GM23338 (cell line): ENCODE data around the gene CAV2. TPM values are rescaled to one million over a fixed set of nuclear protein-coding genes. Genes with fewer than 3 reads are reported as not detected.

Source experiments
- ATAC-seq: fragments of 200-7000 bp; cut with Tn5 transposase; 3 replicates; pipeline ENCODE4 v1.9.1; 2020
- DNase-seq: peaks from one replicate; pipeline ENCODE4 v3.0.0-alpha.2; 2015; ENCODE audit warnings: low spot score
- H2AFZ ChIP-seq: fragments of 200-600 bp; sonication (generic); 2 replicates; pipeline ENCODE4 v1.8.0; 2016; ENCODE audit warnings: antibody characterized with exemption, mild to moderate bottlenecking, moderate library complexity
- H3F3A ChIP-seq: fragments of 200-600 bp; sonication (generic); replicated peaks from 2 replicates; pipeline ENCODE4 v1.8.0; 2017; ENCODE audit warnings: antibody characterized with exemption, mixed run types, low read depth
- H3K27ac ChIP-seq: fragments of 200-600 bp; sonication (generic); 2 replicates; pipeline ENCODE4 v1.6.1; 2016; ENCODE audit warnings: low read depth
- H3K27me3 ChIP-seq: fragments of 200-600 bp; sonication (generic); 2 replicates; pipeline ENCODE4 v1.8.0; 2016; ENCODE audit warnings: mild to moderate bottlenecking, mixed run types, moderate library complexity; ENCODE audit not compliant: insufficient read depth
- H3K36me3 ChIP-seq: fragments of 200-600 bp; sonication (generic); 2 replicates; pipeline ENCODE4 v1.8.0; 2016; ENCODE audit warnings: mild to moderate bottlenecking; ENCODE audit not compliant: insufficient read depth
- H3K4me1 ChIP-seq: fragments of 200-600 bp; sonication (generic); 2 replicates; pipeline ENCODE4 v1.8.0; 2016; ENCODE audit warnings: mild to moderate bottlenecking, moderate library complexity; ENCODE audit not compliant: insufficient read depth
- H3K4me2 ChIP-seq: fragments of 200-600 bp; sonication (generic); 2 replicates; pipeline ENCODE4 v1.7.1; 2017; ENCODE audit warnings: mixed run types
- H3K4me3 ChIP-seq: fragments of 200-600 bp; sonication (generic); 2 replicates; pipeline ENCODE4 v1.6.1; 2016; ENCODE audit warnings: mixed run types
- H3K79me2 ChIP-seq: fragments of 200-600 bp; sonication (generic); replicated peaks from 2 replicates; pipeline ENCODE4 v1.8.0; 2017; ENCODE audit warnings: mild to moderate bottlenecking; ENCODE audit not compliant: insufficient read depth
- H3K9me2 ChIP-seq: fragments of 200-600 bp; sonication (generic); 2 replicates; pipeline ENCODE4 v1.8.0; 2017; ENCODE audit not compliant: insufficient read depth
- H4K20me1 ChIP-seq: fragments of 200-600 bp; sonication (generic); replicated peaks from 2 replicates; pipeline ENCODE4 v1.8.0; 2017; ENCODE audit warnings: mild to moderate bottlenecking; ENCODE audit not compliant: insufficient read depth
- H3K27ac Mint-ChIP-seq: 2 replicates; pipeline ENCODE4 v1.8.0; 2020; ENCODE audit warnings: inconsistent platforms, mild to moderate bottlenecking, moderate library complexity, mixed read lengths
- H3K27me3 Mint-ChIP-seq: 3 replicates; pipeline ENCODE4 v1.8.0; 2022; ENCODE audit warnings: low read depth, mild to moderate bottlenecking, moderate library complexity, mixed read lengths, inconsistent platforms; ENCODE audit not compliant: insufficient read depth, poor library complexity
- H3K36me3 Mint-ChIP-seq: 3 replicates; pipeline ENCODE4 v1.8.0; 2021; ENCODE audit warnings: low read depth, mild to moderate bottlenecking, inconsistent platforms, moderate library complexity, mixed read lengths
- H3K4me1 Mint-ChIP-seq: 3 replicates; pipeline ENCODE4 v1.8.0; 2020; ENCODE audit warnings: mild to moderate bottlenecking, inconsistent platforms, mixed read lengths
- H3K4me3 Mint-ChIP-seq: 3 replicates; pipeline ENCODE4 v1.8.0; 2021; ENCODE audit warnings: moderate library complexity, mild to moderate bottlenecking, inconsistent platforms, mixed read lengths
- H3K9me3 Mint-ChIP-seq: 3 replicates; pipeline ENCODE4 v1.8.0; 2020; ENCODE audit warnings: moderate library complexity, mild to moderate bottlenecking, inconsistent platforms, mixed read lengths
- CREB1 ChIP-seq: fragments of 250-450 bp; sonication (Bioruptor Pico); IDR thresholded peaks from 2 replicates; pipeline ENCODE4 v1.5.0; 2020; ENCODE audit warnings: low read depth, mild to moderate bottlenecking, moderate library complexity
- CTCF ChIP-seq, 2 experiments: fragments of 200-600 bp in 1 of 2; sonication (generic) in 1 of 2; conservative IDR thresholded peaks; 2 replicates each; pipeline versions ENCODE4 v1.5.1 to v1.6.1; 2016 to 2017; ENCODE audit warnings: antibody characterized with exemption in 2 of 2, low read depth in 2 of 2, mild to moderate bottlenecking in 2 of 2, moderate library complexity in 1 of 2
- ETS1 ChIP-seq: IDR thresholded peaks from 2 replicates; pipeline ENCODE4 v1.6.1; 2016; ENCODE audit warnings: antibody characterized with exemption
- EZH2 ChIP-seq: fragments of 200-600 bp; sonication (generic); IDR thresholded peaks from one replicate; pipeline ENCODE4 v1.8.0; 2017; ENCODE audit warnings: antibody characterized with exemption, mild to moderate bottlenecking, low read depth; ENCODE audit not compliant: unreplicated experiment
- EZH2phosphoT487 ChIP-seq: fragments of 200-600 bp; sonication (generic); IDR thresholded peaks from one replicate; pipeline ENCODE4 v1.8.1; 2018; ENCODE audit warnings: antibody characterized with exemption; ENCODE audit not compliant: unreplicated experiment
- JUNB ChIP-seq: IDR thresholded peaks from one replicate; pipeline ENCODE4 v1.6.1; 2016; ENCODE audit warnings: antibody characterized with exemption; ENCODE audit not compliant: unreplicated experiment
- NANOG ChIP-seq: IDR thresholded peaks from 2 replicates; pipeline ENCODE4 v1.6.1; 2016; ENCODE audit warnings: antibody characterized with exemption, borderline replicate concordance
- POLR2AphosphoS5 ChIP-seq: IDR thresholded peaks from 2 replicates; pipeline ENCODE4 v1.6.1; 2016; ENCODE audit warnings: antibody characterized with exemption, low read depth
- REST ChIP-seq: IDR thresholded peaks from one replicate; pipeline ENCODE4 v1.6.1; 2018; ENCODE audit warnings: antibody characterized with exemption; ENCODE audit not compliant: unreplicated experiment
- STAT1 ChIP-seq: IDR thresholded peaks from one replicate; pipeline ENCODE4 v1.6.1; 2016; ENCODE audit warnings: antibody characterized with exemption; ENCODE audit not compliant: unreplicated experiment
- ZNF114 ChIP-seq: fragments of 250-450 bp; sonication (Bioruptor Pico); IDR thresholded peaks from 2 replicates; pipeline ENCODE4 v1.5.0; 2020; ENCODE audit warnings: mild to moderate bottlenecking, moderate library complexity
- ZNF331 ChIP-seq: fragments of 250-450 bp; sonication (Bioruptor Pico); IDR thresholded peaks from 2 replicates; pipeline ENCODE4 v1.5.0; 2020; ENCODE audit warnings: low read depth, mild to moderate bottlenecking, moderate library complexity
- ZNF462 ChIP-seq: fragments of 250-450 bp; sonication (Bioruptor Pico); IDR thresholded peaks from 2 replicates; pipeline ENCODE4 v1.5.0; 2020; ENCODE audit warnings: mild to moderate bottlenecking, moderate library complexity
- polyA plus RNA-seq: library from polyadenylated mRNA; unstranded; fragments of >200 nt; fragmentation: Nextera tagmentation; extraction: Ambion mirVana; gene quantifications from 2 replicates; pipeline ENCODE4 v1.2.1, GENCODE V29; 2016
- total RNA-seq: library from RNA; depleted of rRNA; stranded (reverse); fragments of >200 nt; shearing (Covaris generic); gene quantifications from 2 replicates; pipeline ENCODE4 v1.2.3, GENCODE V29; 2014

CAV2 gene
- total and polyA plus RNA-seq, 2 experiments from 2014 or later = 4.2 to 6.6 TPM

GRCh38 chr7:116455009-116455408, 44.5 kb upstream of the CAV2 start:
- Mint-ChIP-seq H3K36me3 (no peaks in the 10 kb centered on the region), H3K4me3 (no peak overlapping the region), H3K27ac (no peak overlapping the region), H3K27me3 (no peaks in the 10 kb centered on the region), H3K4me1 (peaks cover 2% of the 10 kb centered on the region; the same call in 1 of the 3 replicates), H3K9me3 (no peaks in the 10 kb centered on the region)
- Histone ChIP-seq H3K4me3 (no peak overlapping the region), H3K27me3 (no peaks in the 10 kb centered on the region), H3F3A (no peaks in the 10 kb centered on the region), H3K36me3 (no peaks in the 10 kb centered on the region), H2AFZ (no peak overlapping the region), H4K20me1 (no peaks in the 10 kb centered on the region), H3K4me2 (no peak overlapping the region), H3K9me2 (no peaks in the 10 kb centered on the region; the same call in 1 of the 2 replicates), H3K27ac (no peak overlapping the region), H3K79me2 (no peaks in the 10 kb centered on the region), H3K4me1 (no peaks in the 10 kb centered on the region; the same call in 1 of the 2 replicates)
- no peak for DNase-seq
- TF ChIP-seq ETS1 = no peak
- no peak for TF ChIP-seq REST
- TF ChIP-seq NANOG = no peak
- no peak for TF ChIP-seq CREB1
- no peak for TF ChIP-seq ZNF114 (CRISPR knock-in tag)
- no peak for TF ChIP-seq JUNB
- no peak for TF ChIP-seq STAT1
- no peak for TF ChIP-seq ZNF462 (CRISPR knock-in tag)
- no peak for TF ChIP-seq EZH2phosphoT487
- no peak for TF ChIP-seq CTCF (conservative IDR thresholded peaks at IDR 0.05; ENCODE audit: low read depth in 2 of 2)
- TF ChIP-seq EZH2 = no peak
- no peak for TF ChIP-seq ZNF331 (CRISPR knock-in tag)
- TF ChIP-seq POLR2AphosphoS5 = no peak
- ATAC-seq = no peak
